GM23248 (cell line): ENCODE data around the gene AP1G2.

Source experiments
- EZH2 ChIP-seq: fragments of 200-600 bp; sonication (generic); IDR thresholded peaks from 2 replicates; pipeline ENCODE4 v1.6.1; 2018; ENCODE audit warnings: antibody characterized with exemption, mild to moderate bottlenecking; ENCODE audit not compliant: insufficient read depth, poor library complexity, severe bottlenecking
- EZH2phosphoT487 ChIP-seq: fragments of 200-600 bp; sonication (generic); IDR thresholded peaks from 2 replicates; pipeline ENCODE4 v1.6.1; 2018; ENCODE audit warnings: antibody characterized with exemption, moderate library complexity, mild to moderate bottlenecking, low read depth; ENCODE audit not compliant: insufficient read depth

- TF ChIP-seq EZH2phosphoT487 (no peak), EZH2 (no peak)
Measured at GRCh38 chr14:23532658-23533057, 34.9 kb downstream of the AP1G2 start.
